SK-N-MC (cell line): ENCODE measurements around the gene CD58.

Source experiments
- EZH2 ChIP-seq: fragments of 200-600 bp; sonication (generic); IDR thresholded peaks from one replicate; pipeline ENCODE4 v1.6.1; 2017; ENCODE audit warnings: antibody characterized with exemption
- POLR2AphosphoS5 ChIP-seq: IDR thresholded peaks from 2 replicates; pipeline ENCODE4 v1.6.1; 2012; ENCODE audit warnings: mild to moderate bottlenecking, low read depth, low read length, borderline replicate concordance

DNA sequence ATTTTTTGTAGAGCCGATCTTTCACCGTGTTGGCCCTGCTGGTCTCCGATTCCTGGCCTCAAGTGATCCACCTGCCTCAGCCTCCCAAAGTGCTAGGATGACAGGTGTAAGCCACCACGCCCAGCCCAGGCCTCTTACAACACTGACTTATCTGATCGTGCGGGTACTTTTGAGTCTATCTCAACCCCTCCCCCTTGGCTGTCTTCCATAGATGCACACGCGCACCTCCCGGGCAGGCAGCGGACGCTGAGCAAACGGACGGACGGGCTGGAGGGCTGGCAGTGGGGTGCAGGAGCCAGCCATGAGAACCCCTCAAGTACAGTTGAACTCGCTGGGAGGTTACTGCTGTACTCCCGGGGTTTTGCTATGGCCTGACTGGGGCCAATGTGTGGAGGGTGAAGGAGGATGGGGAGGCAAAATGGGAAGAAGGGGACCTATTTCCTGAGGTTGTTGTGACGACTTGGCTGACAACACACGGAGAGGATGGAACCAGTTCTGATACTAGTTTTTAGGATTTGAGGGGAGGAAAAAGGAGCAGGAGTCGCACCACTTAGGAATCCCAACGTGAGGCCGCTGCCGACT, 959 bp downstream of the CD58 start:
- no peak for TF ChIP-seq EZH2
- no peak for TF ChIP-seq POLR2AphosphoS5
